RWPE2 (cell line): ENCODE measurements around the gene GRAP.

ENCODE experiments used
- ATAC-seq: fragments of 200-7000 bp; cut with Tn5 transposase; 3 replicates; pipeline ENCODE4 v1.9.1; 2021; ENCODE audit warnings: low read depth
- DNase-seq: peaks from one replicate; pipeline ENCODE4 v3.0.0-alpha.2; 2020; ENCODE audit warnings: low spot score
- H3K27ac ChIP-seq: fragments of 450-650 bp; 2 replicates; pipeline ENCODE4 v1.5.1; 2017; ENCODE audit warnings: mild to moderate bottlenecking; ENCODE audit not compliant: poor library complexity, severe bottlenecking
- H3K27me3 ChIP-seq: fragments of 250-450 bp; sonication (Bioruptor Pico); 2 replicates; pipeline ENCODE4 v1.5.1; 2021; ENCODE audit warnings: mild to moderate bottlenecking, moderate library complexity; ENCODE audit not compliant: insufficient read depth, poor library complexity, severe bottlenecking
- H3K36me3 ChIP-seq: fragments of 250-450 bp; sonication (Bioruptor Pico); 2 replicates; pipeline ENCODE4 v1.5.1; 2020; ENCODE audit warnings: low read depth, mild to moderate bottlenecking, moderate library complexity
- H3K4me1 ChIP-seq: fragments of 250-450 bp; sonication (Bioruptor Pico); 2 replicates; pipeline ENCODE4 v1.5.1; 2021; ENCODE audit warnings: mild to moderate bottlenecking, moderate library complexity; ENCODE audit not compliant: insufficient read depth, poor library complexity, severe bottlenecking
- H3K4me3 ChIP-seq: fragments of 250-450 bp; sonication (Bioruptor Pico); 2 replicates; pipeline ENCODE4 v1.5.1; 2021; ENCODE audit warnings: mild to moderate bottlenecking, moderate library complexity; ENCODE audit not compliant: severe bottlenecking
- H3K9me3 ChIP-seq: fragments of 250-450 bp; sonication (Bioruptor Pico); 2 replicates; pipeline ENCODE4 v1.5.1; 2021; ENCODE audit warnings: mild to moderate bottlenecking, moderate library complexity; ENCODE audit not compliant: severe bottlenecking
- CTCF ChIP-seq: fragments of 450-650 bp; IDR thresholded peaks from one replicate; pipeline ENCODE4 v1.5.1; 2017; ENCODE audit warnings: mild to moderate bottlenecking, moderate library complexity; ENCODE audit not compliant: poor library complexity, severe bottlenecking

The GRAP gene

DNA sequence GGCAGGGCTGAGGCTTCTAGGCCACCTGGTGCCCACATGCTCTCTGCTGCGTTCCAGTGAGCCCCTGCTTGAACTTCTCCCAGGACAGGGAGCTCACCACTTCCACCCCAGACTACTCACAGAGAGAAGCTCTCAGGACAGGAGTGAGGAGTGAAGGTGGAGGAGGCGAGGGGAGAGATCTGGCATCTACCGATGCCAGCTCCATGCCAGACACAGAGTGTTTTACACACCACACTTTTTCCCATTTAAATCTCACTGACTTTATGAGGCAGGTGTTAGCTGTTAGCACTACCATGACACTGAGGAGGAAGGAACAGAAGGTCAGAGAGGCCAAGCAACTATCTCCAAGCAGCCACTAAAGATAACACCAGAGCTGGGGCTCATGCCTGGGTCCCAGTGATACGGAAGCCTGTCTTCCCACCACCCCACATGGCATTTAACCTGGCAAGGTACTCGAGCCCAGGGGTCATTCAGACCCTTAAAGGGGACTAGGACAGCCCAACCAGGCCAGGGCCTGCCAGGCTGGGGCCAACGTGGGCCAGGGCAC, 49.0 kb downstream of the GRAP start:
- no peak overlapping the region for H3K27ac ChIP-seq
- peaks cover 5% of the 10 kb centered on the region for H3K9me3 ChIP-seq
- H3K4me3 ChIP-seq: no peak overlapping the region
- peaks cover 74% of the 10 kb centered on the region for H3K36me3 ChIP-seq
- DNase-seq: no peak
- TF ChIP-seq CTCF: no peak
- ATAC-seq: no peak
- H3K4me1 ChIP-seq: peaks cover 26% of the 10 kb centered on the region
- no peaks in the 10 kb centered on the region for H3K27me3 ChIP-seq

- no peak for ATAC-seq
- Histone ChIP-seq H3K4me1 (peaks cover 15% of the 10 kb centered on the region), H3K36me3 (peaks cover 65% of the 10 kb centered on the region), H3K27ac (no peak overlapping the region), H3K27me3 (no peaks in the 10 kb centered on the region), H3K9me3 (peaks cover 5% of the 10 kb centered on the region), H3K4me3 (no peak overlapping the region)
- no peak for DNase-seq
- no peak for TF ChIP-seq CTCF
These were observed 50.3 kb downstream of the GRAP start for GRCh38 chr17:18996458-18996857.

DNA sequence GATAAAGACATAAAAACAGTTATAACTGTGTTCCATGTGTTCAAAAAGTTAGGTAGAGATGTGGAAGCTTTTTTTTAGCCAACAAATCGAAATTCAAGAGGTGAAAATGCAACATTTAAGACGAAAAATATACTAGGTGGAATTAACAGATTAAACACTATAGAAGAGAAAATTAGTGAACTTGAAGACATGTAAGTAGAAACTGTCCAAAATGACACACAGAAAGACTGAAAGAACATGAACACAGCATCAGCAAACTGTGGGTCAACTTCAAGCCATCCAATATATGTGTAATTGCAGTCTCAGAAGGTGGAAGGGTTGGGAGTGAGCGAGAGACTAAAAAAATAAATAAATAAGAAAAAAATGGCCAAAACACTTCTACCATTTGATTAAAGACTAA, 51.5 kb downstream of the GRAP start:
- Histone ChIP-seq H3K4me1 (peaks cover 4% of the 10 kb centered on the region), H3K4me3 (no peak overlapping the region), H3K36me3 (peaks cover 55% of the 10 kb centered on the region), H3K27ac (no peak overlapping the region), H3K9me3 (peaks cover 5% of the 10 kb centered on the region), H3K27me3 (no peaks in the 10 kb centered on the region)
- DNase-seq: no peak
- no peak for ATAC-seq
- TF ChIP-seq CTCF: no peak

DNA sequence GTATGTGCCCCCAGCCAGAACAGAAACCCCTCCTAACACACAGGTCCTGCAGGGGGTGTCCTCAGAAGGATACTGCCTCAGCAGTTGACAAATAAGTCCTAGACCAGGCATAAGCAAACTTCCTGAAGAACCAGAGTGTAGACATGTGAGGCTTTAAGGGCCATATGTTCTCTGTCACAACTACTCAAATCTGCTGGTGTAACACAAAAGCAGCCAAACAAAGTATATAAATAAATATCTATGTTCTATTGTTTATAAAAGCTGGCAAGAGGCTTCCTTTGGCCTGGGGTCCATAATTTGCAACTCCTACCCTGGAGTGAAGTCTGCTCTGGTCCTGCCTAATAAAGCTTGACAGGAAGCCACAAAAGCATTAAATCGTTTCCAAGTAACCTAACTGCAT, 52.1 kb downstream of the GRAP start:
- no peak for TF ChIP-seq CTCF
- H3K4me3 ChIP-seq: no peak overlapping the region
- DNase-seq (no peak), ATAC-seq (no peak)
- H3K9me3 ChIP-seq: peaks cover 5% of the 10 kb centered on the region
- no peak overlapping the region for H3K27ac ChIP-seq
- peaks cover 52% of the 10 kb centered on the region for H3K36me3 ChIP-seq
- no peaks in the 10 kb centered on the region for H3K4me1 ChIP-seq
- no peaks in the 10 kb centered on the region for H3K27me3 ChIP-seq

DNA sequence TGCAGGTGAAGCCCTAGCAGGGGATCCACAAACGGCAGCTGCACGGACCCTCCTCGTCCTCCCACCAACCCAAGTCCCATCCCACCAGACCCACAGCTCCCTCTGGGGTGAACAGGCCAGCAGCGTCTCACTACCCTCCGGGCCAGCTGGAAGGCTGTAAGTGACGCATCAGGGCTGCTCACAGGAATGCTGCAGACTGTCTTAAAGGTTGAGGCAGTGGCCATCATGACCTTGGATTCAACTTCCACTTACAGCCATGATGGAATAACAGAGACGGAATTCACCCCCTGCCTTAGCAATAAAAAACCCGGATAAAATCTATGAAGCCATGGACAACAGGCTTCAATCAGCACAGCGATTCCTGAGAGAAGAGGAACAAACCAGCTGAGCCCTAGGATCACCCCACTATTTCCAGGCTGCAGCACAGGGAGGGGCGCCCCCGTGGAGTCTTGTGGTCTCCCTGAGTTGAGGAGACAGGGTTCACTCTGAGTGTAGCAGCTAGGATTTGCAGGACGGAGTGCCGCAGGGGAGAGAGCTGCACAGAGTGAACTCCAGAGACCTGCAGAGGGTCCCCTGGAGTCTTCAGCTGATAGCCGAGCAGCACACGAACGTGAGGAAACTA, 52.7 kb downstream of the GRAP start:
- Histone ChIP-seq H3K4me3 (no peak overlapping the region), H3K4me1 (no peaks in the 10 kb centered on the region), H3K9me3 (peaks cover 5% of the 10 kb centered on the region), H3K27me3 (no peaks in the 10 kb centered on the region), H3K27ac (no peak overlapping the region), H3K36me3 (peaks cover 50% of the 10 kb centered on the region)
- DNase-seq: no peak
- TF ChIP-seq CTCF: no peak
- ATAC-seq: no peak
